Endothelial cell of umbilical vein (primary cell): Measurements from ENCODE around the gene AHRR. TPM values are rescaled to one million over a fixed set of nuclear protein-coding genes. Genes with fewer than 3 reads are reported as not detected.
"Not testable (repeated sequence)": the region's sequence is repeated elsewhere in the genome, so short reads cannot be mapped to it uniquely, and the experiment has no call there.

Experiments used
- BruUV-seq: library from RNA; stranded (reverse); fragments of 400-500 nt; replicated peaks from 2 replicates; lab custom pipeline; 2021; lab: Mats Ljungman, UMichigan
- CTCF ChIA-PET: fragments of 300-600, 350-600 bp; sonication (Branson Sonifier 250); formaldehyde crosslinking; loops from one replicate; lab custom pipeline; 2021; ENCODE audit warnings: antibody characterized with exemption, inconsistent platforms; lab: Charles Lee
- POLR2A ChIA-PET: fragments of 300-600, 350-600 bp; sonication (Branson Sonifier 250); formaldehyde crosslinking; loops from one replicate; lab custom pipeline; 2021; ENCODE audit warnings: antibody characterized with exemption, inconsistent platforms; lab: Charles Lee
- DNase-seq: peaks from one replicate; pipeline ENCODE4 v3.0.0-alpha.2; 2011; ENCODE audit warnings: low read depth, low spot score
- FAIRE-seq: peaks from 2 replicates; lab custom pipeline; 2011; peaks lifted over from hg19 to GRCh38; lab: Jason Lieb, UNC
- H2AFZ ChIP-seq: 2 replicates; pipeline ENCODE4 v1.6.0; 2012; ENCODE audit warnings: low read depth, low read length, control low read depth, inconsistent platforms
- H3K27ac ChIP-seq: 2 replicates; pipeline ENCODE4 v1.5.1; 2011; ENCODE audit warnings: low read depth, mild to moderate bottlenecking, control low read depth, low read length, moderate library complexity; ENCODE audit not compliant: insufficient read depth
- H3K27me3 ChIP-seq, 2 experiments: 2 replicates each; pipeline versions ENCODE4 v1.6.0 to v1.6.1; 2011; ENCODE audit warnings: low read length in 2 of 2, mixed read lengths in 1 of 2; ENCODE audit not compliant: control insufficient read depth in 2 of 2, insufficient read depth in 2 of 2
- H3K36me3 ChIP-seq, 2 experiments: 2 replicates in 1 of 2; 3 replicates in 1 of 2; pipeline ENCODE4 v1.5.1; 2011; ENCODE audit warnings: low read length in 2 of 2, mild to moderate bottlenecking in 1 of 2, moderate library complexity in 1 of 2; ENCODE audit not compliant: control insufficient read depth in 2 of 2, insufficient read depth in 2 of 2; ENCODE audit errors: extremely low read depth in 1 of 2
- H3K4me1 ChIP-seq: 3 replicates; pipeline ENCODE4 v1.5.1; 2011; ENCODE audit warnings: mild to moderate bottlenecking, low read length; ENCODE audit not compliant: control insufficient read depth, insufficient read depth; ENCODE audit errors: extremely low read depth
- H3K4me2 ChIP-seq: 2 replicates; pipeline ENCODE4 v1.6.1; 2011; ENCODE audit warnings: low read length, control low read depth, mixed read lengths; ENCODE audit not compliant: insufficient read depth
- H3K4me3 ChIP-seq, 3 experiments: fragments of 200-600 bp in 1 of 3; sonication (generic), shearing (Covaris generic) in 1 of 3; replicated peaks in 1 of 3; 2 replicates each; pipeline ENCODE4 v1.5.1; 2011 to 2016; ENCODE audit warnings: control low read depth in 3 of 3, low read length in 3 of 3, mild to moderate bottlenecking in 2 of 3, inconsistent platforms in 1 of 3, low read depth in 1 of 3, moderate library complexity in 1 of 3; ENCODE audit not compliant: insufficient read depth in 1 of 3
- H3K79me2 ChIP-seq: 2 replicates; pipeline ENCODE4 v1.6.0; 2012; ENCODE audit warnings: low read length, inconsistent platforms; ENCODE audit not compliant: control insufficient read depth, insufficient read depth
- H3K9ac ChIP-seq: replicated peaks from 2 replicates; pipeline ENCODE3; 2011; ENCODE audit warnings: low read length, control low read depth; ENCODE audit not compliant: insufficient read depth; ENCODE audit errors: extremely low read depth
- H3K9me1 ChIP-seq: replicated peaks from 3 replicates; pipeline ENCODE4 v1.6.0; 2011; ENCODE audit warnings: mild to moderate bottlenecking, low read length; ENCODE audit not compliant: control insufficient read depth, insufficient read depth; ENCODE audit errors: extremely low read depth
- H3K9me3 ChIP-seq: replicated peaks from 2 replicates; pipeline ENCODE4 v1.5.1; 2012; ENCODE audit warnings: low read length, inconsistent platforms; ENCODE audit not compliant: control insufficient read depth, insufficient read depth
- H4K20me1 ChIP-seq: replicated peaks from 2 replicates; pipeline ENCODE3; 2011; ENCODE audit warnings: mild to moderate bottlenecking, low read length; ENCODE audit not compliant: control insufficient read depth, insufficient read depth; ENCODE audit errors: extremely low read depth
- EZH2 ChIP-seq: IDR thresholded peaks from 2 replicates; pipeline ENCODE4 v1.6.1; 2012; ENCODE audit warnings: borderline replicate concordance, low read depth, mild to moderate bottlenecking, moderate library complexity, low read length, inconsistent platforms; ENCODE audit not compliant: severe bottlenecking
- FOS ChIP-seq: IDR thresholded peaks from 2 replicates; pipeline ENCODE4 v1.6.1; 2011; ENCODE audit warnings: mild to moderate bottlenecking, low read length, moderate library complexity, borderline replicate concordance; ENCODE audit not compliant: insufficient read depth
- GATA2 ChIP-seq: IDR thresholded peaks from 2 replicates; pipeline ENCODE4 v1.7.0; 2011; ENCODE audit warnings: low read depth, mild to moderate bottlenecking, moderate library complexity, mixed read lengths, low read length; ENCODE audit not compliant: insufficient read length, insufficient read depth
- JUN ChIP-seq: IDR thresholded peaks from 2 replicates; pipeline ENCODE4 v1.6.1; 2011; ENCODE audit warnings: borderline replicate concordance, low read depth; ENCODE audit not compliant: insufficient read length, insufficient read depth
- MYC ChIP-seq: IDR thresholded peaks from one replicate; pipeline ENCODE4 v1.6.1; 2011; ENCODE audit warnings: mild to moderate bottlenecking, low read depth, low read length
- POLR2A ChIP-seq: IDR thresholded peaks from 2 replicates; pipeline ENCODE4 v1.6.1; 2012; ENCODE audit warnings: low read depth, mild to moderate bottlenecking, control low read depth, low read length
- POLR2AphosphoS5 ChIP-seq: IDR thresholded peaks from 2 replicates; pipeline ENCODE4 v1.6.1; 2012; ENCODE audit warnings: low read depth, mild to moderate bottlenecking, control low read depth, low read length, moderate library complexity; ENCODE audit not compliant: insufficient read depth
- dilution Hi-C: fragments of 300-500 bp; cut with MboI; formaldehyde crosslinking; loops from one replicate; pipeline ENCODE4 v1.15.0; 2019; ENCODE audit warnings: low sequenced_read_pairs; ENCODE audit not compliant: extremely low pct_ligation_motif_present
- intact Hi-C: fragments of 100-400 bp; cut with micrococcal nuclease; formaldehyde crosslinking; loops from one replicate; pipeline ENCODE4 v1.10.0; 2022
- polyA plus RNA-seq, 4 experiments: library from polyadenylated mRNA; depleted of rRNA in 3 of 4; stranded (reverse) in 3 of 4; unstranded in 1 of 4; fragments of >200 nt; gene quantifications; 2 replicates each; pipeline versions ENCODE4 v1.2.1 to v1.2.3, GENCODE V29; 2011 to 2012; ENCODE audit warnings: missing spikeins in 1 of 4
- total RNA-seq: library from RNA; stranded (reverse); gene quantifications from 2 replicates; pipeline ENCODE4 v1.2.3, GENCODE V29; 2021
- TF ChIP-seq, protein P1 (sequence below), 2 donors: IDR thresholded peaks; 1 replicate in 1 of 2; 2 replicates in 1 of 2; pipeline ENCODE4 v1.5.1; 2011; ENCODE audit warnings: low read length in 2 of 2, mild to moderate bottlenecking in 2 of 2, moderate library complexity in 2 of 2, control low read depth in 1 of 2, inconsistent platforms in 1 of 2, low read depth in 1 of 2; ENCODE audit not compliant: insufficient read depth in 1 of 2; ENCODE audit errors: extremely low read depth in 1 of 2
- TF ChIP-seq, protein P2 (sequence below): IDR thresholded peaks from 2 replicates; pipeline ENCODE4 v1.6.1; 2011; ENCODE audit not compliant: insufficient read depth, insufficient read length

AHRR gene
- total and polyA plus RNA-seq, 2 donors (not counting 3 experiments of a cell fraction or from before 2014, with no cell fraction given): 3.1 to 7.3 TPM

DNA sequence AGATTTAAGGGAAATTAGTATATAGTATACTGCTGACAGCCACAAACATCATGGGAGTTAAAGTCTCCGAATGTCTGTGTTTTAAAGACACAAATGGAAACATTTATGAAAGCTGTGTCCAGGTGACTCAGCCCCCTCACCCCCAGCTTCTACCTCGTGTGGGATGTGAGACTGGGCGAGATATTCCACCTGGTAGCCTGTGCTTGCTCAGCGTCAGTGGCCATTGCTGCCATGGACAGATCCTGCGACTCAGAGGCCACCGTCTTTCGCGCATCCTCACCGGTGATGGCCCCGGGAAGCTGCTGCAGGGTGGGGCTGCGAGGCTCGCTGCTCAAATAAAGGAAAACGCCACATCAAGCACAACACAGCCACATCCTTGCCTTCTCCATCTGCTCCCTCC, 90.2 kb downstream of the AHRR start:
- POLR2A ChIA-PET: no interaction called here
- dilution Hi-C loops: no loop called here
- peaks cover 11% of the 10 kb centered on the region for H3K4me1 ChIP-seq

DNA sequence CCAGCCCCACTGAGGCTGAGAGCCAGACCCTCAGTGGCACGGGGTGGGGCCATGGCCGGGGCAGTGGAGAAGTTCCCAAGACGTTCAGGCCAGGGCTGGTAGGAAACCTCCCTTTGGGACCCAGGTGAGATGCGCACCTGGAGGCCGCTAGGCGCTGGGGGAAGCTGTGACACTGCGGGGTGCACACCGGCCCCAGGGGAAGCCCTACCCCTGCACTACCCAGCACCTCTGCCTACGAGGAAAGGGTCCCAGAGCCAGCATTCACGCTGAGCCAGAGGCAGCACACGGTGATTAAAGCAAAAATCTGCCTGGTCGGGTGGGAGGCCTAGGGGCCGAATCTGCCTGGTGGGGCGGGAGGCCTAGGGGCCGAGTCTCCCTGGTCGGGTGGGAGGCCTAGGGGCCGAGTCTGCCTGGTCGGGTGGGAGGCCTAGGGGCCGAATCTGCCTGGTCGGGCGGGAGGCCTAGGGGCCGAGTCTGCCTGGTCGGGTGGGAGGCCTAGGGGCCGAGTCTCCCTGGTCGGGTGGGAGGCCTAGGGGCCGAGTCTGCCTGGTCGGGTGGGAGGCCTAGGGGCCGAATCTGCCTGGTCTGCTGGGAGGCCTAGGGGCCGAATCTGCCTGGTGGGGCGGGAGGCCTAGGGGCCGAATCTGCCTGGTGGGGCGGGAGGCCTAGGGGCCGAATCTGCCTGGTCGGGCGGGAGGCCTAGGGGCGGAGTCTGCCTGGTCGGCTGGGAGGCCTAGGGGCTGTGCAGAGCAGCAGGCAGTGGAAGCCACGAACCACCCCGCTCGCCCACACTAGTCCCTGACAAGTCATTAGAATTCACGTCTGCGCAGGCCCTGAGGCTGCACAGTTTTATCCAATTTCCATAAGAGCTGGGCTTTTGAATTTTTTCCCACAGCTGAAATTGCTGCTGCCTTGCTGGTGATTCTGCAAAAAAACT, 93.7 kb downstream of the AHRR start:
- H3K4me1 ChIP-seq, POLR2A ChIA-PET, H4K20me1 ChIP-seq, BruUV-seq, H3K36me3 ChIP-seq, H3K79me2 ChIP-seq, H3K9me3 ChIP-seq, H3K9me1 ChIP-seq, intact Hi-C loops, H3K27me3 ChIP-seq, H3K4me3 ChIP-seq, dilution Hi-C loops, H3K4me2 ChIP-seq: not testable (repeated sequence)
- peak overlapping the region; percentile 73 for H3K9ac ChIP-seq
- peak overlapping the region; percentile 20 for H2AFZ ChIP-seq
- peak overlapping the region; percentile 82 for H3K27ac ChIP-seq
- CTCF ChIA-PET: interaction anchor here (0.9 to 2.2 kb wide), 8 partner anchors 10 to 131 kb away, joined by 3 to 8 read pairs (median 4); partner anchors contain the start of gene AHRR
- FAIRE-seq: peak; percentile 99
- DNase-seq: peak; percentile 91

More for the DNA sequence above, 90.2 kb downstream of the AHRR start:
- Histone ChIP-seq H2AFZ (no peak overlapping the region), H3K9ac (no peak overlapping the region), H3K36me3 (no peaks in the 10 kb centered on the region), H4K20me1 (no peaks in the 10 kb centered on the region), H3K27me3 (no peaks in the 10 kb centered on the region), H3K9me3 (no peaks in the 10 kb centered on the region), H3K9me1 (no peaks in the 10 kb centered on the region), H3K27ac (no peak overlapping the region), H3K79me2 (no peaks in the 10 kb centered on the region), H3K4me2 (no peak overlapping the region), H3K4me3 (no peak overlapping the region)
- intact Hi-C loops: no loop called here
- BruUV-seq: no TSS peak
- CTCF ChIA-PET: interaction anchor here (1.5 kb wide), 1 partner anchor 20 kb away, joined by 3 read pairs; no protein-coding TSS in a partner anchor
- DNase-seq (no peak), FAIRE-seq (no peak)
- TF ChIP-seq, protein P1, sequence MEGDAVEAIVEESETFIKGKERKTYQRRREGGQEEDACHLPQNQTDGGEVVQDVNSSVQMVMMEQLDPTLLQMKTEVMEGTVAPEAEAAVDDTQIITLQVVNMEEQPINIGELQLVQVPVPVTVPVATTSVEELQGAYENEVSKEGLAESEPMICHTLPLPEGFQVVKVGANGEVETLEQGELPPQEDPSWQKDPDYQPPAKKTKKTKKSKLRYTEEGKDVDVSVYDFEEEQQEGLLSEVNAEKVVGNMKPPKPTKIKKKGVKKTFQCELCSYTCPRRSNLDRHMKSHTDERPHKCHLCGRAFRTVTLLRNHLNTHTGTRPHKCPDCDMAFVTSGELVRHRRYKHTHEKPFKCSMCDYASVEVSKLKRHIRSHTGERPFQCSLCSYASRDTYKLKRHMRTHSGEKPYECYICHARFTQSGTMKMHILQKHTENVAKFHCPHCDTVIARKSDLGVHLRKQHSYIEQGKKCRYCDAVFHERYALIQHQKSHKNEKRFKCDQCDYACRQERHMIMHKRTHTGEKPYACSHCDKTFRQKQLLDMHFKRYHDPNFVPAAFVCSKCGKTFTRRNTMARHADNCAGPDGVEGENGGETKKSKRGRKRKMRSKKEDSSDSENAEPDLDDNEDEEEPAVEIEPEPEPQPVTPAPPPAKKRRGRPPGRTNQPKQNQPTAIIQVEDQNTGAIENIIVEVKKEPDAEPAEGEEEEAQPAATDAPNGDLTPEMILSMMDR (IDR thresholded peaks at IDR 0.05; ENCODE audit: extremely low read depth in 1 of 2, insufficient read depth in 1 of 2, low read depth in 1 of 2, low read length in 2 of 2): no peak
- TF ChIP-seq GATA2: no peak
- no peak for TF ChIP-seq POLR2AphosphoS5
- TF ChIP-seq, protein P2, sequence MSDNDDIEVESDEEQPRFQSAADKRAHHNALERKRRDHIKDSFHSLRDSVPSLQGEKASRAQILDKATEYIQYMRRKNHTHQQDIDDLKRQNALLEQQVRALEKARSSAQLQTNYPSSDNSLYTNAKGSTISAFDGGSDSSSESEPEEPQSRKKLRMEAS: no peak
- TF ChIP-seq POLR2A: no peak
- no peak for TF ChIP-seq FOS
- no peak for TF ChIP-seq JUN
- no peak for TF ChIP-seq MYC
- TF ChIP-seq EZH2: no peak
